ENCODE data around the gene TDRKH.
A peak's percentile ranks its signal among the peaks of the same experiment; 100 is the strongest.
"Not testable (repeated sequence)": the region's sequence is repeated elsewhere in the genome, so short reads cannot be mapped to it uniquely, and the experiment has no call there.

The TDRKH gene

DNA sequence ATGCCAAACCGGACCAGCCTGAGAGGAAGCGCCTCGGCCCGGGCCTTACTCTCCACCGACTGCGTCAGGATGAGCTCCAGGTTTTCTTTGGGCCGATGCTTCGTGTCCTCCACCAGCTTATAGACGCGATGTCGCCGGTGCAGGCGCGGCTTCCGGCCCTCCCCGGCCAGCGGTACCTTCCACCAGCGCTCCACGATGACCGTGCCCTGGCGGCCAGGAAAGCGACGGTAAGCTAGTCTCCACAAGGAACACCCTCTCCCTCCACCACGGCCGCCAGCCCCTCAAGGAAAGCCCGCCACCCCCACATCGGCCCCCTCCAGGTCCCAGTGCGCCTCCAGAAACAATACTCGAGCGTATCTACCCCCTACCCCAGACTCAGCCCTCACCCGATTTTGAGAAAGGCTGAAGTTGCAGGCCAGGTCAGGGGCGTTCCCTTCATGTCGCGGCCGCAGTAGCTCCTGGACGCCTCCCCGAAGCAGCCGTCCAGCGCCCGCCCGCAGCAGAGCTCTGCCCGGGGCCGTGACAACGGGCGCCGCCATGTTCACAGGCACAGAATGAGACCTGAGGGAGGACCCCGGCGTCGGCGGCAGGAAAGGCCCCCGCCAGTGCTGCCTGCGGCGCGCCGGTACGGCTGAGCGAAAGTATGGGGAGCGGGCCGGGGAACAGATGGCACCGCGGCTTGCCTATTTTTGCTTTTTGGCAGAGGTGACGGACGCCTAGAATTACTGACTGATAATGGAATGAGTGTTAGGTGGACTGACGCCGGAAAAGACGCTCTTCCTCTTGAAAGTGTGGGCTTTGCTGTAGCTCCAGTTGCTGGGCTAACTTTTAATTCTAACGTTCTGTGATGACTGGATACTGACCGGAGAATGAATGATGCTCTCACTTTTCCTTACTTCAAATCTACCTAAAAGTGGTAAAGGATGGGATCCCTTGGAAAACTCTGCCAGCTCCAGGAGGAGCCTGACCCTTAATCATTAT, 27.1 kb downstream of the TDRKH start, which contains the start of gene MRPL9:
Gene MRPL9, minus strand, starts transcription at position 556 of the 981 bp plus-strand sequence. Its CDS starts 17 bp downstream, at position 539.
- DNase-seq, result peak; percentile 82

DNA sequence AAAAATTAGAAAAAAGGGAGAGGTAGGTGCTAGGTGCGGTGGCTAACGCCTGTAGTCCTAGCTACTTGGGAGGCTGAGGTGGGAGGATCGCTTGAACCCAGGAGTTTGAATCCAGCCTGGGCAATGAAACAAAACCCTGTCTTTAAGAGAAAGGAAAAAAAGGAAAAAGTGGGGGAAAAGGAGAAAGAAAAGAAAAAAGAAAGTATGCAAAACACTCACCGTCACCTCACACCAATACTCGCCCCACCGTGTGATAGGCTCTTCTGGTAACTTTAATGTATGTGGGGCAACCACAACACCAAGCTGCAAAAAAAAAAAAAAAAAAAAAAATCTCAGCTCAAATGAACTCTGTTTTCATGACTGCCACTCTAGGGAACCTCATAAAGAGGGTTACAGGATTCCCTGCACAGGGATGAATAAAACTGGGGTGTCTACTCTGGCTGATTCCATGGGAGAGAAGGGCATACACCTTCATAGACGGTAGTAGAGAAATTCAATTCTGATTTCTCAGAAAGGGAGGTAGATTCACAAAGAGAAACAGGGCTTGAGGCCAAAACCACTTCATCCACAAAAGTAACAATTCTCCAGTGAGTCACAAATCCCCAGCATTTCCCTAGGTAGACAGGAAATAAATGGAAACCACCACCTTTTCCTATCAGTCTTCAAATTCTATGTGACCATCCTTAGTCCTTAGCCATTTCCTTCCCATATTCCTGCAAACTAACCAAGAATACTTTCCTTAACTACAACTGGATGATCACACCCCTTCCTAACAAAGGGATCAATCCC, 29.5 kb downstream of the TDRKH start:
- DNase-seq, result no peak

DNA sequence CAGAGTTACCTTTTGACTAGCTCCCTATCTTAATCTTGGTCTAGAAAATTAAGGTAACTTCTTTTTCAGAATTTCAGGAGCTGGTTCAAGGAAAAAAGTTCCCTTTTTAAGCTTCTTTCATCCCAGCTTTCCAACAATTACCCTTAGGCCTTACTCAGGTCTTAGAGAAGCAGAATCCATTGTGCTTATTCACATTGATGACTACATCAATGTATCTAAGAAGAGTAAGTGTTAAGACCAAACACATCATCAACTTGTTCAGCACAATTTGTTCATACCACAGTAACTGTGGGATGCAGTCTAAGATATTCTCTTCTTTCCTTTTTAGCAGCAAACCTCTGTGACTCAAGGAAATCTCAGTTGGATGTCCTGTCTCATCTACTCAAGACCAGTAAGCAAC, 31.1 kb downstream of the TDRKH start:
- no peak for DNase-seq

DNA sequence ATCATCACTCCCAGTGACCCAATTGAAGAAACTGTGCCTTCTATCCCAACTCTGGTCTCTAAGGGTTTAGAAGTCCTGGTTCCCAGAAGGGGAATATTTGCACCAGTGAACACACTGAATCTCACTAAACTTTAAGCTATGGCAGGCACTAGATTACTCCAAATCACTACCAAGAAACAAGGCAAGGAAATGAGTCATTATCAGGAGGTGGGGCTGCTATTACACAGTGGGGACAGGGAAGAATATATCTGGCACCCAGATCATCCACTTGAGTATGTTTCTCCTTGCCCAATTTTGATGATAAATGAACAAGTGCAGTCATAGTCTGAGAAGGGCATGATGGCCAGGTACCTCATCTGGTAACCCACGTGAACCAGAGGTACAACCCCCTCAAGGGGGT, 34.0 kb downstream of the TDRKH start:
- no peak for DNase-seq

DNA sequence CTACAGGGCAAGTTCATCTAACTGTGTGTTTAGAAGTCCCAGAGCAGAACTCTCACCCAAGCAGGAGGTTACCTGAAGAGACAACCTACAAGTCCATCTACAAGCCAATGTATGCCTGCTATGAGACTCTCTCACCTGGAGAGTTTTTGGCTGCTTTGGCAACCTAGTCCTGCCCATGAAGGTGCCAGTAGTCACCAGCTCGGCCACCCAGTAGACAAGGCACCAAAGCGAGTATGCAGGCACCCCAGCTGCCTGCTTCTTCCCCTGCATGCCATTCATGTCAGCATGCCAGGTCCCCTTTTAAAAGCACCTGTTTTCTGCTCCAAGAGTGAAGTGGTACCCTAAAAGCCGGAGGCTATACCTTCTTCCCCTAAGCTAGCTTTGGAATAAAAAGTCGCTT, 48.8 kb downstream of the TDRKH start:
- no peak for DNase-seq

DNA sequence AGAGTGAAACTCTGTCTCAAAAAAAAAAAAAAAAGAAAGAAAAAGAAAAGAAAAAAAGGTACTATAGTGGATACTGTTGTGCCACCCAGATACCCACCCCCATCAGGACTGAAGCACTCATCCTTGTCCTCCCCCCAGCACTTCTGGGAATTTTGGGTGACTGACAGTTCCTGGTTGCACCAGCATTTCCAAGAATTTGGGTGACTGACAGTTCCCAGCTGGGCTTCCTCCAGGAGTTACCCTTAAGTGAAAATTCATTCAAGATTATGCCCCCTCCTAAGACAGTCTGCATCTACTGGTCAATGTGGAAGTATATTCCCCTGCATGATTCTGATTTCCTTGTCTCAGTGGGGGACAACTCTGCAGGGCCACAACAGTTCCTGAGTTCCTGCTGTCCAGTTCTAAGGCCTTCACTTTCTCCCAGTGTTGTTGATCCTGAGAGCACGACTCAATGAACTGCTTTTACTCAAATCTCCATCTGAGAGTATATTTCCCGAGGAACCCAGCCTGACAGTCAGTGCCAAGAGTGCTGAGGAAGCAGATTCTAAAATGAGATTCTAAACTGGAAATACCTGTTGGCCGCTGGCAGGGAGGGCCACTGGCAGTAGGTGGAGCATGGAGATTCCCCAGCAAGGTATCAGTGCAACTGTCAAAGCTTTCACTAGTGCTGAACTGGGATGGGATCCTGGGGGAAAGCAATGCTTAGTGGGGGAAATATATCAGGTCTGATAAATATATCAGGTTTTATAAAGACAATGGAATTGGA, 50.5 kb downstream of the TDRKH start:
- DNase-seq, result no peak

DNA sequence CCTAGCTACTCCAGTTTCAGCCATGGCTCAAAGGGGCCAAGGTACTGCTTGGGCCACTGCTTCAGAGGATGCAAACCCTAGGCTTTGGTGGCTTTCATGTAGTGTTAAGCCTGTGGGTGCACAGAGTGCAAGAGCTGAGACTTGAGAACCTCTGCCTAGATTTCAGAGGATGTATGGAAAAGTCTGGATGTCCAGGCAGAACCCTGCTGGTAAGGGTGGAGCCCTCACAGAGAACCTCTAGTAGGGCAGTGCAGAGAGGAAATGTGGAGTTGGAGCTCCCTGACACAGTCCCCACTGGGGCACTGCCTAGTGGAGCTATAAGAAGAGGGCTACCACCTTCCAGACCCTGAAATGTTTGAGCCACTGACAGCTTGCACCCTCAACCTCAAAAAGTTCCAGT, 52.8 kb downstream of the TDRKH start:
- DNase-seq, result no peak

DNA sequence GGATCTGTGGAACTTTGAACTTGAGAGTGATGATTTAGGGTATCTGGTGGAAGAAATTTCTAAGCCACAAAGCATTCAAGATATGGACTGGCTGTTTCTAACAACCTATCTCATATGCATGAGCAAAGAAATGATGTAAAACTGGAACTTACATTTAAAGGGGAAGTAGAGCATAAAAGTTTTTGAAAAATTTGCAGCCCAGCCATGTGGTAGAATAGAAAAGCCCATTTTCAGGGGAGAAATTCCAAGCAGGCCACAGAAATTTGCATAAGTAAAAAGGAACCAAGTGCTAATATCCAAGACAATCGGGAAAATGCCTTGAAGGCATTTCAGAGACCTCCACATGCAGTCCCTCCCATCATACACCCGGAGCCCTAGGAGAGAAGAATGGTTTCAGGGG, 53.3 kb downstream of the TDRKH start:
- DNase-seq, result no peak

DNA sequence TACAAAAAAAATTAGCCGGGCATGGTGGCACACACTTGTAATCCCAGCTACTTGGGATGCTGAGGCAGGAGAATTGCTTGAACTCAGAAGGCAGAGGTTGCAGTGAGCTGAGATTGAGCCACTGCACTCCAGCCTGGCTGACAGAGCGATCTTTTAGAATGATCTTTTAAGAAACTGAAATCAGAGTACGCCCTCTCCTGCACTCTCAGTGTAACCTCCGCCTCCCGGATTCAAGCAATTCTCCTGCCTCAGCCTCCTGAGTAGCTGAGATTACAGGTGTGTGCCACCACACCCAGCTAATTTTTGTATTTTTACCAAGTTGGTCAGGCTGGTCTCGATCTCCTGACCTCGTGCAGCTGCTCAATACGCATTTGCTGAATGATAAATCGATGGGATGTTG, 56.3 kb downstream of the TDRKH start:
- not testable (repeated sequence) for DNase-seq

DNA sequence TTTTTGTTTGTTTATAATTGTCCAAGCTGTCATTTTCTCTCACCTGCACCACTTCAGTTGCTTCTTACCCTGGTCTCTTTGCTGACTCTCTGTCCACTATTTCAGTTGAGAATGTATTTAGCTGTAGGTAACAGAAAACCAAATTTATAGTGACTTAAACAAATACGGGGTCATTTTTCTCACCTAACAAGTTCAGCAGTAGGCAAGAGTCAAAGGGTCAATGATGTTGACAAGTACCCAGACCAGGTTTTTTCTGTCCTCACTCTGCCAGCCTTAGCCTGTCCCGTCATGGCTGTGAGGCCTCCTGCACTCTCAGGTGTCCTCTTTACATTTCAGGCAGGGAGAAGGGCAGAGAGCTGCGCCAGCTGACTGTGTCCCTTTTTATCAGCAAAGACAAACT, 57.2 kb downstream of the TDRKH start:
- DNase-seq, result no peak

DNA sequence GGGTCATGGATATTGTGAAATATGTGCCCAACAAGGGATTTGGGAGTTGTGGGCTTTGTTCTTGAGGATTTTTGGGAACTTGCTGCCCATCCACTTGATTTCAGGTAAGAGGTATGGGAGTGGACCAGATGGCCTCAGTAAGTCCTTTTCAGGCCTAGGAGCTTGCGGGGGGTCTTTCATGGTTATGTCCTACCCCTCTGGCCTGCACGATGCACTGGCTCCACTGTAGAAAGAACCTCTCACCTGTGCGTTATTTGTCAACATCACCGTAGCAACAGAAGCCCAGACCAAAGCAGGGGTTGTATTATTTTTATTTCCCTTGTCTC, 60.4 kb downstream of the TDRKH start:
- no peak for DNase-seq

DNA sequence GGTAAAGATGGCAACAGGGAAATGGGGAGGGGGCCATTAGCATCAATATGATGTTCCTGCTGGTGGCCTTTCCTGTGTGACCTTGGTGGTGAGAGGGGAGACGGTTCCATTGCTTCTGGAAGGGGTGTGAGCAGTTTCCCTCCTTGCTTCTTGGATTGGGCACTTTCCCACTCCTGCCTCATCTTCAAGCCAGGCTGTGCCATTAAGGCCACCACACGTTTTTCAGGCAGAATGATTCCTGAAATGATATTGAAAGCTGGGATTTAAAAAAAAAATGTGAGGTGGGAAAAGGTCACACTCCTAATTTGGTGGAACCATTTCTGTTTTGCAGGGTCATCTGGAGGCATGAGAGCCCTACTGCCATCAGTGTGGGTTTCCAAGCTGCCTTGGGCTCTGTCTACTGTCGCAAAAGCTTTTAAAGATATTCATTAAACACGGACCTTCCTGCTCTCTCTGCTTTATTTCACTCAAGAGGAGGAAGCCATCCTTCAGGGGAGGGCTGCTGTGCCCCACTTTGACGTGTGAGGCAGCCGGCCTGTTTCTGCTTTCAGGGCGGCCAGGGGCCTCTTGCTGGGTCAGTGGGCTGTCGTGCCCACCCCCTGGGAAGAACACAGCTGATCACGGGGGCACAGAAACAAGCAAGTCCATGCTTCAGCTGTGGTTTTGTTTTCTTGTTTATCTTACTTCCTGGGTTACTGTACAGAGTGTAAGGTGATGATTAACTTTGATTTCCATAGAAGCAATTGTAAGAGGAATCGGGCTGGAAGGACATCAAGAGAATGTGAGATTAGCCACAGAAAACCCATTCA, 60.9 kb downstream of the TDRKH start:
- no peak for DNase-seq

DNA sequence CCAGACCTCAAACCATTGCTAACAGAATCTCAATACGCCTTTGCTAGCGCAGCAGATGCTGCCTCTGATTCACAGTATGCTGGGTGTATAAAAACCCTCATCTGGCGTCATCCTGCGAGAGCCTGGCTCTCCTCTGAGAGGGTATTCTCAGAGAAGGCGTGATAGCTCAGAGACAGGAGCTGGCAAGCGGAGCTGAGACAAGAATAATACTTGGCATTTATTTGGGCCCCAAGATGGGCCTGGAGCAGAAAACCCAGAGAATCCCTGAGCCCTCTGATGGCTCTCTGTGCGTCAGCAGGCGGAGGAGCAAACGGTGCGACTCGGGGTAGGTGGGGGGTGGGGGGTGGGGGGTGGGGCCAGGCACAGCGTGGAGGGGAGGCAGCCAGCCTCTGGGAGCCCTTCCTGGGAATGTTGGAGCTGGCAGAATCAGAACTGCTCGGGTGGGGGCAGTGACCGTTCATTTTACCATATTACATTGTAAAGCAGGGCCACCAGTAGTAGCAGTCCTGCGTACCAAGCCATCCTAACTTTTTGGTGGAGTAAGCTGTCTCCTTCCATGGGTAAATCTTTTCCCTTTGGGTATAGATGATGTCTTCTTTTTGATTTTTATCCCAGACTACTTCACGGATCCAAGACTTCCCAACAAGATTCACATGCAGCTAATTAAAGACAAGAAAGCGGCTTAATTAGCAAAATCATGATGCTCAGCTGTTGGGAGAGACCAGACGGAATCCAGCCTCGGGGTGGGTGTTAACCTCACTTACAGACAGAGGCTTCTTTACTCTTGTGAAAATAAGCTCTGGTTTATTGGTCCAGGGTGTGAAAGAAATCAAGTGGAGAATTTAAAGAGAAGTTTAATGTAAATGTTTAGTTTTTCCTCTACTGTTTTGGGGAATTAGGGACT, 61.9 kb downstream of the TDRKH start:
- peak; percentile 63 for DNase-seq

DNA sequence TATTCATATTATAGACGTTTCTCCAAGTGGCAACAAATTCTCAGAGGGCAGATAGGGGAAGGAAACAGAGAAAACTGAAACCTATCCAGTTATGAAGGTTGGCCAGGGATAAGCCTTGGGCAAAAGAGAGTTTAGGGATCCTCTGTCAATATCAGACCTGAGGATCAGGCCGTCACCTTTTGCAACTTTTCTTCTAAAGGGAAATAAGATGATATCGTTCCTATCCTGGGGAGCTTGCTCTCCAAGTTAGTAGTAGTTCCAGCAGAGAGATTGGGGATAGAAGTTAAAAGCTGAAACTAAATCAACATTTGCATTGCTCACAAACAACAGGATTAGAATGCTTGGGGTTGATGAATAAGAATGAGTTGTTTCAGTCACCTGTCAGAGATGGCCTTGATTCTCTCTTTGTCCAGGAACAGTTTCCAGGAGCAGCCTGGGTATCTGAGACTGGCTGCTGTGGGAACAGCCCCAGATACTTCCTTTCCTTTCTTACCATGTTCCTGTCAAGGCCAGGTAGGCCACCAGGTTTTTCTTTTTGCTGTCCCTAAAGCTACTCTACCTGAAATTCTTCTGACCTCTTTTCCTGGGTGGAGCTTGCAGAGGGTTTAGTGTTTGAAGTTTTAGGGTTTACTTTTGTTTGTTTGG, 66.5 kb downstream of the TDRKH start:
- DNase-seq, result no peak
